K562 (cell line): Measurements from ENCODE around the gene SSR4. TPM values are rescaled to one million over a fixed set of nuclear protein-coding genes. Genes with fewer than 3 reads are reported as not detected.
A peak's percentile ranks its signal among the peaks of the same experiment; 100 is the strongest.

Experiments
- ATAC-seq: fragments of 200-7000 bp; cut with Tn5 transposase; 3 replicates; pipeline ENCODE4 v1.9.1; 2020; ENCODE audit warnings: moderate library complexity
- BruUV-seq: library from RNA; stranded (reverse); fragments of 400-500 nt; replicated peaks from 2 replicates; lab custom pipeline; 2021; lab: Mats Ljungman, UMichigan
- CTCF ChIA-PET: fragments of 300-600 bp; formaldehyde crosslinking; extraction: SDS; loops from one replicate; lab custom pipeline; 2021; ENCODE audit warnings: low intra/inter-chr PET ratio; lab: Yijun Ruan, JAX
- POLR2A ChIA-PET: fragments of 300-600, 350-650 bp; sonication (Branson Sonifier 250); formaldehyde crosslinking; extraction: SDS; loops from one replicate; lab custom pipeline; 2021; ENCODE audit warnings: antibody characterized with exemption, inconsistent platforms; lab: Yijun Ruan, JAX
- DNase-seq, 4 experiments: peaks; one replicate each; pipeline versions ENCODE4 v3.0.0 to v3.0.0-alpha.2; 2011 to 2018; ENCODE audit warnings: low spot score in 3 of 4, mixed read lengths in 3 of 4; ENCODE audit errors: extremely low read depth in 1 of 4
- FAIRE-seq: peaks from 2 replicates; lab custom pipeline; 2011; peaks lifted over from hg19 to GRCh38; lab: Jason Lieb, UNC
- H2AFZ ChIP-seq: 2 replicates; pipeline ENCODE4 v1.6.0; 2011; ENCODE audit warnings: low read depth, low read length, control low read depth, inconsistent platforms
- H3K27ac ChIP-seq: fragments of 200-600 bp; 3 replicates; pipeline ENCODE4 v1.8.0; 2011; ENCODE audit warnings: low read depth, mild to moderate bottlenecking, control low read depth, inconsistent platforms, low read length, moderate library complexity, mixed read lengths; ENCODE audit errors: extremely low read depth
- H3K27me3 ChIP-seq, 2 experiments: fragments of 300-600 bp in 1 of 2; 2 replicates in 1 of 2; 3 replicates in 1 of 2; pipeline versions ENCODE4 v1.6.0 to v1.8.0; 2011; ENCODE audit warnings: inconsistent platforms in 2 of 2, low read length in 2 of 2, mild to moderate bottlenecking in 1 of 2, mixed read lengths in 1 of 2, moderate library complexity in 1 of 2; ENCODE audit not compliant: control insufficient read depth in 2 of 2, insufficient read depth in 2 of 2
- H3K36me3 ChIP-seq: fragments of 300-600 bp; 3 replicates; pipeline ENCODE4 v1.8.0; 2011; ENCODE audit warnings: mild to moderate bottlenecking, low read length, inconsistent platforms; ENCODE audit not compliant: control insufficient read depth, insufficient read depth
- H3K4me1 ChIP-seq, 2 experiments: fragments of 200-600 bp in 1 of 2; replicated peaks in 1 of 2; 2 replicates in 1 of 2; 3 replicates in 1 of 2; pipeline versions ENCODE4 v1.5.1 to v1.8.0; 2011; ENCODE audit warnings: inconsistent platforms in 2 of 2, low read length in 2 of 2, mild to moderate bottlenecking in 1 of 2, mixed read lengths in 1 of 2, moderate library complexity in 1 of 2; ENCODE audit not compliant: control insufficient read depth in 2 of 2, insufficient read depth in 2 of 2
- H3K4me2 ChIP-seq: 2 replicates; pipeline ENCODE4 v1.6.1; 2011; ENCODE audit warnings: low read length, control low read depth, inconsistent platforms, mixed read lengths; ENCODE audit not compliant: insufficient read depth
- H3K4me3 ChIP-seq: fragments of 200-600 bp; sonication (generic), shearing (Covaris generic); 2 replicates; pipeline ENCODE4 v1.5.1; 2016; ENCODE audit warnings: control low read depth, inconsistent platforms
- H3K79me2 ChIP-seq: fragments of 200-600 bp; 3 replicates; pipeline ENCODE4 v1.8.0; 2011; ENCODE audit warnings: low read length, inconsistent platforms; ENCODE audit not compliant: control insufficient read depth, insufficient read depth
- H3K9ac ChIP-seq, 2 experiments: 2 replicates each; pipeline versions ENCODE4 v1.6.0 to v1.6.1; 2011; ENCODE audit warnings: low read depth in 2 of 2, low read length in 2 of 2, control low read depth in 1 of 2, inconsistent platforms in 1 of 2, mild to moderate bottlenecking in 1 of 2, mixed read lengths in 1 of 2; ENCODE audit not compliant: insufficient read depth in 1 of 2
- H3K9me1 ChIP-seq: one replicate; pipeline ENCODE4 v1.6.0; 2011; ENCODE audit warnings: inconsistent platforms, mild to moderate bottlenecking, low read length, moderate library complexity; ENCODE audit not compliant: control insufficient read depth, insufficient read depth
- H3K9me3 ChIP-seq: replicated peaks from 2 replicates; pipeline ENCODE4 v1.5.1; 2011; ENCODE audit warnings: low read depth, low read length, inconsistent platforms; ENCODE audit not compliant: control insufficient read depth, insufficient read depth
- H4K20me1 ChIP-seq: replicated peaks from 2 replicates; pipeline ENCODE4 v1.6.1; 2011; ENCODE audit warnings: low read length, inconsistent platforms, mixed read lengths; ENCODE audit not compliant: control insufficient read depth, insufficient read depth
- ESRRA ChIP-seq: fragments of 450-650 bp; IDR thresholded peaks from 2 replicates; pipeline ENCODE4 v1.6.1; 2014; ENCODE audit warnings: low read depth, mild to moderate bottlenecking, moderate library complexity, borderline replicate concordance
- FOSL1 ChIP-seq: fragments of 200-800 bp; sonication (Bioruptor generic); conservative IDR thresholded peaks from 2 replicates; pipeline ENCODE4 v1.6.1; 2016; ENCODE audit warnings: missing genetic modification characterization, missing compliant biosample characterization
- GMEB1 ChIP-seq: fragments of 250-450 bp; sonication (Bioruptor Pico); IDR thresholded peaks from 2 replicates; pipeline ENCODE4 v1.4.0; 2020; ENCODE audit warnings: mild to moderate bottlenecking
- POLR2G ChIP-seq: fragments of 200-400 bp; formaldehyde crosslinking; IDR thresholded peaks from 2 replicates; pipeline ENCODE4 v1.6.1; 2017; ENCODE audit warnings: low read depth, mild to moderate bottlenecking, antibody characterized with exemption, low read length, moderate library complexity
- THRB ChIP-seq: fragments of 450-650 bp; formaldehyde crosslinking; conservative IDR thresholded peaks from 2 replicates; pipeline ENCODE4 v1.4.0; 2022; ENCODE audit warnings: mild to moderate bottlenecking, missing genetic modification characterization
- ZEB2 ChIP-seq: fragments of 450-650 bp; IDR thresholded peaks from 2 replicates; pipeline ENCODE4 v1.6.1; 2016
- WGBS: fragments of 100-300 bp; shearing (Covaris generic); methylation state at CpG from one replicate; pipeline ENCODE4 v1.1.6; 2016; ENCODE audit warnings: low coverage, mixed read lengths; ENCODE audit not compliant: insufficient coverage; ENCODE audit errors: missing lambda C conversion rate; 5-methylcytosine and 5-hydroxymethylcytosine counted together
- in situ Hi-C: fragments of 300-500 bp; cut with MboI; formaldehyde crosslinking; loops from 4 replicates; pipeline ENCODE4 v1.15.0; 2018; ENCODE audit warnings: inconsistent platforms, mixed read lengths
- intact Hi-C: fragments of 100-400 bp; cut with micrococcal nuclease; formaldehyde crosslinking; loops from 2 replicates; pipeline ENCODE4 v1.14.2; 2022
- polyA plus RNA-seq, 8 experiments: library from polyadenylated mRNA; depleted of rRNA in 4 of 8; stranded (reverse) in 5 of 8; unstranded in 3 of 8; fragments of >200 nt; fragmentation: Nextera tagmentation in 2 of 8; fragmentation: Illumina TruSeq in 1 of 8; extraction: Ambion mirVana in 2 of 8; extraction: Trizol in 1 of 8; gene quantifications; 2 replicates each; pipeline versions ENCODE4 v1.2.1 to v1.2.3, GENCODE V29; 2011 to 2014; ENCODE audit warnings: inconsistent platforms in 1 of 8, missing spikeins in 1 of 8
- total RNA-seq, 7 experiments: library from RNA; depleted of rRNA in 6 of 7; stranded (reverse); fragments of >200 nt in 6 of 7; fragmentation: Illumina TruSeq in 2 of 7; extraction: Trizol in 2 of 7; gene quantifications; 2 replicates each; pipeline versions ENCODE4 v1.2.1 to v1.2.3, GENCODE V29; 2011 to 2021; ENCODE audit warnings: low replicate concordance in 1 of 7

SSR4 gene
- total and polyA plus RNA-seq, 9 of the 15 experiments (the other 6 are each of a cell fraction or from before 2014, with no cell fraction given), result 146 to 492 (median 272) TPM

- TF ChIP-seq THRB (CRISPR knock-in tag), result no peak
- no peak for TF ChIP-seq ZEB2
- TF ChIP-seq ESRRA, result no peak
Measured at GRCh38 chrX:153770601-153771414, 23.7 kb upstream of the SSR4 start (continued).

- CTCF ChIA-PET, result no interaction called here
- DNase-seq (no peak), ATAC-seq (no peak), FAIRE-seq (no peak)
- Histone ChIP-seq H3K9me1 (no peaks in the 10 kb centered on the region), H3K4me1 (peaks cover under 1 to 89% of the 10 kb centered on the region in 2 experiments; a peak in 4 of 5 replicates), H3K9ac (peak overlapping the region in 1 of 2 experiments; percentile 76; a peak in 2 of 4 replicates), H3K27me3 (no peaks in the 10 kb centered on the region), H3K36me3 (no peaks in the 10 kb centered on the region), H3K27ac (no peak overlapping the region), H4K20me1 (no peaks in the 10 kb centered on the region), H3K4me2 (no peak overlapping the region), H3K4me3 (no peak overlapping the region), H2AFZ (no peak overlapping the region), H3K79me2 (no peaks in the 10 kb centered on the region), H3K9me3 (no peaks in the 10 kb centered on the region)
- in situ Hi-C loops, result no loop called here
- no TSS peak for BruUV-seq
- TF ChIP-seq FOSL1 (tag) (no peak), GMEB1 (CRISPR knock-in tag) (no peak), POLR2G (peak; percentile 48)
- 61% methylated on average over 12 of the region's 37 CpGs for WGBS
- intact Hi-C loops, result no loop called here
- POLR2A ChIA-PET, result interaction anchor here (0.6 to 0.8 kb wide), 3 partner anchors 9 to 161 kb away, joined by 3 to 4 read pairs (median 3); no protein-coding TSS in a partner anchor
Measured at GRCh38 chrX:153771415-153772315, 22.8 kb upstream of the SSR4 start.
